DND-41 (cell line): ENCODE data around the gene SSUH2.

ENCODE experiments used
- ATAC-seq: fragments of 200-7000 bp; cut with Tn5 transposase; 3 replicates; pipeline ENCODE4 v1.9.1; 2021; ENCODE audit warnings: low read depth; ENCODE audit not compliant: insufficient read depth
- DNase-seq: peaks from one replicate; pipeline ENCODE4 v3.0.0-alpha.2; 2020
- H2AFZ ChIP-seq: 2 replicates; pipeline ENCODE4 v1.6.0; 2012; ENCODE audit warnings: low read depth, low read length
- H3K27ac ChIP-seq: 2 replicates; pipeline ENCODE4 v1.5.1; 2012; ENCODE audit warnings: low read length, inconsistent platforms
- H3K27me3 ChIP-seq: fragments of 200-600 bp; sonication (generic); 2 replicates; pipeline ENCODE4 v1.6.0; 2012; ENCODE audit warnings: low read length, mild to moderate bottlenecking, inconsistent platforms; ENCODE audit not compliant: insufficient read depth, poor library complexity
- H3K36me3 ChIP-seq: 2 replicates; pipeline ENCODE4 v1.5.1; 2012; ENCODE audit warnings: low read length, inconsistent platforms; ENCODE audit not compliant: insufficient read depth
- H3K4me1 ChIP-seq: 2 replicates; pipeline ENCODE4 v1.5.1; 2012; ENCODE audit warnings: mild to moderate bottlenecking, low read length; ENCODE audit not compliant: insufficient read depth
- H3K4me2 ChIP-seq: 2 replicates; pipeline ENCODE4 v1.6.0; 2012; ENCODE audit warnings: mild to moderate bottlenecking, moderate library complexity, low read length, inconsistent platforms; ENCODE audit not compliant: insufficient read depth
- H3K4me3 ChIP-seq, 2 experiments: fragments of 200-600 bp in 1 of 2; shearing (Covaris generic) in 1 of 2; 2 replicates each; pipeline ENCODE4 v1.5.1; 2012 to 2016; ENCODE audit warnings: inconsistent platforms in 2 of 2, low read length in 2 of 2, mild to moderate bottlenecking in 2 of 2, low read depth in 1 of 2, moderate library complexity in 1 of 2
- H3K79me2 ChIP-seq: 2 replicates; pipeline ENCODE4 v1.6.0; 2012; ENCODE audit warnings: low read length, inconsistent platforms; ENCODE audit not compliant: insufficient read depth
- H3K9ac ChIP-seq: 2 replicates; pipeline ENCODE4 v1.6.0; 2012; ENCODE audit warnings: low read depth, mild to moderate bottlenecking, inconsistent platforms, low read length, moderate library complexity
- H3K9me3 ChIP-seq: 2 replicates; pipeline ENCODE4 v1.5.1; 2012; ENCODE audit warnings: low read length, moderate library complexity, mild to moderate bottlenecking, inconsistent platforms; ENCODE audit not compliant: insufficient read depth, severe bottlenecking
- H4K20me1 ChIP-seq: 2 replicates; pipeline ENCODE4 v1.6.0; 2012; ENCODE audit warnings: low read length; ENCODE audit not compliant: insufficient read depth
- CTCF ChIP-seq: IDR thresholded peaks from 2 replicates; pipeline ENCODE4 v1.5.1; 2012; ENCODE audit warnings: borderline replicate concordance, low read length, moderate library complexity, mild to moderate bottlenecking; ENCODE audit not compliant: poor library complexity, severe bottlenecking; ENCODE audit errors: extremely low read depth
- EZH2 ChIP-seq: IDR thresholded peaks from 3 replicates; pipeline ENCODE4 v1.6.1; 2012; ENCODE audit warnings: borderline replicate concordance, low read depth, mild to moderate bottlenecking, moderate library complexity, low read length, inconsistent platforms; ENCODE audit not compliant: severe bottlenecking

The SSUH2 gene

GRCh38 chr3:8638994-8639658 is 5.5 kb downstream of the SSUH2 start:
- H3K9ac ChIP-seq: no peak overlapping the region
- no peaks in the 10 kb centered on the region for H3K36me3 ChIP-seq
- no peak overlapping the region for H3K4me3 ChIP-seq
- no peaks in the 10 kb centered on the region for H3K79me2 ChIP-seq
- H3K4me2 ChIP-seq: no peak overlapping the region
- no peak overlapping the region for H3K27ac ChIP-seq
- no peak for ATAC-seq
- H3K4me1 ChIP-seq: no peaks in the 10 kb centered on the region
- no peak overlapping the region for H2AFZ ChIP-seq
- TF ChIP-seq EZH2 (no peak), CTCF (no peak)
- no peak for DNase-seq
- peaks cover 2% of the 10 kb centered on the region for H3K27me3 ChIP-seq
- H4K20me1 ChIP-seq: no peaks in the 10 kb centered on the region
- no peaks in the 10 kb centered on the region for H3K9me3 ChIP-seq

GRCh38 chr3:8637348-8637747 is 7.2 kb downstream of the SSUH2 start:
- Histone ChIP-seq H3K27me3 (peaks cover 2% of the 10 kb centered on the region), H3K9me3 (no peaks in the 10 kb centered on the region), H3K36me3 (no peaks in the 10 kb centered on the region), H4K20me1 (no peaks in the 10 kb centered on the region), H3K4me3 (no peak overlapping the region), H2AFZ (no peak overlapping the region), H3K4me2 (no peak overlapping the region), H3K27ac (no peak overlapping the region), H3K79me2 (no peaks in the 10 kb centered on the region), H3K9ac (no peak overlapping the region), H3K4me1 (no peaks in the 10 kb centered on the region)
- TF ChIP-seq CTCF: no peak
- no peak for TF ChIP-seq EZH2
- no peak for DNase-seq
- ATAC-seq: no peak

- Histone ChIP-seq H3K79me2 (no peaks in the 10 kb centered on the region), H3K4me2 (no peak overlapping the region)
- no peak for ATAC-seq
Observed at GRCh38 chr3:8635631-8636030, 9.0 kb downstream of the SSUH2 start.

More at GRCh38 chr3:8635631-8636030, 9.0 kb downstream of the SSUH2 start:
- Histone ChIP-seq H3K36me3 (no peaks in the 10 kb centered on the region), H3K9ac (no peak overlapping the region), H3K9me3 (no peaks in the 10 kb centered on the region), H4K20me1 (no peaks in the 10 kb centered on the region), H2AFZ (no peak overlapping the region), H3K27ac (no peak overlapping the region), H3K4me3 (no peak overlapping the region), H3K27me3 (peaks cover 2% of the 10 kb centered on the region), H3K4me1 (no peaks in the 10 kb centered on the region)
- no peak for DNase-seq
- no peak for TF ChIP-seq EZH2
- no peak for TF ChIP-seq CTCF
